Left lung (tissue), 10 donors: ENCODE measurements around the gene ARHGAP21. TPM values are rescaled to one million over a fixed set of nuclear protein-coding genes. Genes with fewer than 3 reads are reported as not detected.

Source experiments
- ATAC-seq: fragments of 200-7000 bp; cut with Tn5 transposase; one replicate; pipeline ENCODE4 v1.9.1; 2020; ENCODE audit warnings: moderate library complexity
- DNase-seq, 4 donors: peaks; one replicate each; pipeline ENCODE4 v3.0.0-alpha.2; 2013 to 2020
- H3K27ac ChIP-seq, 2 donors: fragments of 200-600 bp; sonication (generic) in 1 of 2; one replicate each; pipeline versions ENCODE4 v1.5.0 to v1.8.0; 2020 to 2021
- H3K27me3 ChIP-seq, 2 donors: fragments of 200-600 bp; sonication (generic) in 1 of 2; one replicate each; pipeline versions ENCODE4 v1.5.0 to v1.8.0; 2020 to 2021
- H3K36me3 ChIP-seq, 2 donors: fragments of 200-600 bp; sonication (generic) in 1 of 2; one replicate each; pipeline versions ENCODE4 v1.5.0 to v1.8.0; 2020 to 2021
- H3K4me1 ChIP-seq, 2 donors: fragments of 200-600 bp; one replicate each; pipeline ENCODE4 v1.8.0; 2021
- H3K4me3 ChIP-seq, 2 donors: fragments of 200-600 bp; sonication (generic) in 1 of 2; one replicate each; pipeline versions ENCODE4 v1.5.0 to v1.8.0; 2020 to 2021; ENCODE audit warnings: mild to moderate bottlenecking in 1 of 2
- H3K9me3 ChIP-seq, 2 donors: fragments of 200-600 bp; sonication (generic) in 1 of 2; one replicate each; pipeline versions ENCODE4 v1.5.0 to v1.8.0; 2020 to 2021
- intact Hi-C, 2 donors: fragments of 100-400 bp; cut with DNase I; formaldehyde crosslinking; loops; one replicate each; pipeline versions ENCODE4 v1.11.2 to v1.14.2; 2022
- polyA plus RNA-seq, 6 donors: library from polyadenylated mRNA; unstranded; fragments of 120-200 nt; gene quantifications; one replicate each; pipeline ENCODE4 v1.2.1, GENCODE V29; 2013; ENCODE audit not compliant: insufficient read length in 6 of 6
- total RNA-seq, 2 donors: library from RNA; stranded (reverse); fragmentation: NEBNext Ultra II Directional; extraction: Animal tissue kit (Norgen Biotek cat#: 25700); gene quantifications; one replicate each; pipeline ENCODE4 v1.2.1, GENCODE V29; 2021
- TF ChIP-seq, protein P1 (sequence below), 2 donors: fragments of 200-600 bp; sonication (generic) in 1 of 2; IDR thresholded peaks; one replicate each; pipeline versions ENCODE4 v1.5.0 to v1.8.0; 2021; ENCODE audit warnings: antibody characterized with exemption in 2 of 2
- donor health status: DM: no; HTN: yes; CAD: no.
- donor health status: DM: no; HTN: no; CAD: no.

The ARHGAP21 gene
- total and polyA plus RNA-seq, 8 donors, result 74.3 to 155 (median 126) TPM

GRCh38 chr10:24652381-24652957 lies 71.2 kb downstream of the ARHGAP21 start:
- DNase-seq, result no peak
- Histone ChIP-seq H3K27ac (no peak overlapping the region), H3K36me3 (no peaks in the 10 kb centered on the region), H3K4me3 (no peak overlapping the region), H3K9me3 (no peaks in the 10 kb centered on the region), H3K27me3 (no peaks in the 10 kb centered on the region), H3K4me1 (no peaks in the 10 kb centered on the region)
- no peak for ATAC-seq
- intact Hi-C loops, result no loop called here
- TF ChIP-seq, protein P1, sequence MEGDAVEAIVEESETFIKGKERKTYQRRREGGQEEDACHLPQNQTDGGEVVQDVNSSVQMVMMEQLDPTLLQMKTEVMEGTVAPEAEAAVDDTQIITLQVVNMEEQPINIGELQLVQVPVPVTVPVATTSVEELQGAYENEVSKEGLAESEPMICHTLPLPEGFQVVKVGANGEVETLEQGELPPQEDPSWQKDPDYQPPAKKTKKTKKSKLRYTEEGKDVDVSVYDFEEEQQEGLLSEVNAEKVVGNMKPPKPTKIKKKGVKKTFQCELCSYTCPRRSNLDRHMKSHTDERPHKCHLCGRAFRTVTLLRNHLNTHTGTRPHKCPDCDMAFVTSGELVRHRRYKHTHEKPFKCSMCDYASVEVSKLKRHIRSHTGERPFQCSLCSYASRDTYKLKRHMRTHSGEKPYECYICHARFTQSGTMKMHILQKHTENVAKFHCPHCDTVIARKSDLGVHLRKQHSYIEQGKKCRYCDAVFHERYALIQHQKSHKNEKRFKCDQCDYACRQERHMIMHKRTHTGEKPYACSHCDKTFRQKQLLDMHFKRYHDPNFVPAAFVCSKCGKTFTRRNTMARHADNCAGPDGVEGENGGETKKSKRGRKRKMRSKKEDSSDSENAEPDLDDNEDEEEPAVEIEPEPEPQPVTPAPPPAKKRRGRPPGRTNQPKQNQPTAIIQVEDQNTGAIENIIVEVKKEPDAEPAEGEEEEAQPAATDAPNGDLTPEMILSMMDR (IDR thresholded peaks at IDR 0.05), result no peak

- Histone ChIP-seq H3K27me3 (no peaks in the 10 kb centered on the region), H3K4me1 (no peaks in the 10 kb centered on the region), H3K27ac (no peak overlapping the region), H3K36me3 (no peaks in the 10 kb centered on the region), H3K9me3 (no peaks in the 10 kb centered on the region), H3K4me3 (no peak overlapping the region)
- ATAC-seq, result no peak
- TF ChIP-seq, protein P1 (IDR thresholded peaks at IDR 0.05), result no peak
- no peak for DNase-seq
- intact Hi-C loops, result no loop called here
These were observed 71.8 kb downstream of the ARHGAP21 start for GRCh38 chr10:24651923-24652322.

- TF ChIP-seq, protein P1 (IDR thresholded peaks at IDR 0.05), result no peak
These were observed 72.9 kb downstream of the ARHGAP21 start for GRCh38 chr10:24650669-24651391.

DNA sequence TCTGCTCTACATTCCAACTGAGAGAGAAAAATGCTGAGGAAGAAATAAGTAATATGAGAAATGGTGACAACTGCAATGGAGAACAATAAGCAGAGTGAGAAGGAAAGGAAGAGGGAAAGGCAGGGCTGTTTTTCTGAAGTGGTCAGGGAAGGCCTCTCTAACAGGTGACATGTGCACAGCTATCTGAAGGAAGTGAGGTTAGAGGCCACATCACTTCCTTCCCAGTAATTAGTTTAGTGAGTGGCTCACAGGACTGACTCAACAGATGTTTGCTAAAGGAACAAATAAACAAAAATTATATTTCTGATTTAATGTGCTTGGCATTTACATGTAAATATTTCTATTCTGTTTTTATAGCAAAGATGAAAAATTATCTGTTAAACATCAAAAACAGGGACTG lies 77.9 kb downstream of the ARHGAP21 start:
- ATAC-seq (no peak), DNase-seq (no peak)
- Histone ChIP-seq H3K36me3 (no peaks in the 10 kb centered on the region), H3K4me3 (no peak overlapping the region), H3K4me1 (peaks cover 0 to 9% of the 10 kb centered on the region in 2 donors), H3K27me3 (no peaks in the 10 kb centered on the region), H3K9me3 (no peaks in the 10 kb centered on the region), H3K27ac (peak overlapping the region in 1 of 2 donors; percentile 35)
- intact Hi-C loops, result loop anchor here in 1 of 2 donors (10.0 kb wide), 2 partner anchors 79 to 429 kb away; partner anchors contain the start of gene ARHGAP21
- TF ChIP-seq, protein P1 (IDR thresholded peaks at IDR 0.05), result no peak

More at GRCh38 chr10:24650669-24651391, 72.9 kb downstream of the ARHGAP21 start:
- DNase-seq (no peak), ATAC-seq (no peak)
- H3K27ac ChIP-seq, result no peak overlapping the region
- H3K27me3 ChIP-seq, result no peaks in the 10 kb centered on the region
- no peaks in the 10 kb centered on the region for H3K4me1 ChIP-seq
- no peaks in the 10 kb centered on the region for H3K36me3 ChIP-seq
- no peak overlapping the region for H3K4me3 ChIP-seq
- H3K9me3 ChIP-seq, result no peaks in the 10 kb centered on the region
- intact Hi-C loops, result no loop called here

GRCh38 chr10:24645022-24645421 lies 78.7 kb downstream of the ARHGAP21 start:
- H3K27ac ChIP-seq, result no peak overlapping the region
- DNase-seq (no peak), ATAC-seq (no peak)
- H3K4me3 ChIP-seq, result no peak overlapping the region
- H3K27me3 ChIP-seq, result no peaks in the 10 kb centered on the region
- intact Hi-C loops, result loop anchor here in 1 of 2 donors (10.0 kb wide), 2 partner anchors 80 to 430 kb away; partner anchors contain the start of gene ARHGAP21
- peaks cover 0 to 9% of the 10 kb centered on the region in 2 donors for H3K4me1 ChIP-seq
- no peaks in the 10 kb centered on the region for H3K9me3 ChIP-seq
- no peaks in the 10 kb centered on the region for H3K36me3 ChIP-seq
- TF ChIP-seq, protein P1 (IDR thresholded peaks at IDR 0.05), result no peak
